K562 (cell line): ENCODE data around the gene TCIRG1. TPM values are rescaled to one million over a fixed set of nuclear protein-coding genes. Genes with fewer than 3 reads are reported as not detected.

Experiments
- ATAC-seq: fragments of 200-7000 bp; cut with Tn5 transposase; 3 replicates; pipeline ENCODE4 v1.9.1; 2020; ENCODE audit warnings: moderate library complexity
- BruUV-seq: library from RNA; stranded (reverse); fragments of 400-500 nt; replicated peaks from 2 replicates; lab custom pipeline; 2021; lab: Mats Ljungman, UMichigan
- CTCF ChIA-PET: fragments of 300-600 bp; formaldehyde crosslinking; extraction: SDS; loops from one replicate; lab custom pipeline; 2021; ENCODE audit warnings: low intra/inter-chr PET ratio; lab: Yijun Ruan, JAX
- POLR2A ChIA-PET: fragments of 300-600, 350-650 bp; sonication (Branson Sonifier 250); formaldehyde crosslinking; extraction: SDS; loops from one replicate; lab custom pipeline; 2021; ENCODE audit warnings: antibody characterized with exemption, inconsistent platforms; lab: Yijun Ruan, JAX
- DNase-seq, 4 experiments: peaks; one replicate each; pipeline versions ENCODE4 v3.0.0 to v3.0.0-alpha.2; 2011 to 2018; ENCODE audit warnings: low spot score in 3 of 4, mixed read lengths in 3 of 4; ENCODE audit errors: extremely low read depth in 1 of 4
- FAIRE-seq: peaks from 2 replicates; lab custom pipeline; 2011; peaks lifted over from hg19 to GRCh38; lab: Jason Lieb, UNC
- H2AFZ ChIP-seq: 2 replicates; pipeline ENCODE4 v1.6.0; 2011; ENCODE audit warnings: low read depth, low read length, control low read depth, inconsistent platforms
- H3K27ac ChIP-seq: fragments of 200-600 bp; 3 replicates; pipeline ENCODE4 v1.8.0; 2011; ENCODE audit warnings: low read depth, mild to moderate bottlenecking, control low read depth, inconsistent platforms, low read length, moderate library complexity, mixed read lengths; ENCODE audit errors: extremely low read depth
- H3K27me3 ChIP-seq, 2 experiments: fragments of 300-600 bp in 1 of 2; 2 replicates in 1 of 2; 3 replicates in 1 of 2; pipeline versions ENCODE4 v1.6.0 to v1.8.0; 2011; ENCODE audit warnings: inconsistent platforms in 2 of 2, low read length in 2 of 2, mild to moderate bottlenecking in 1 of 2, mixed read lengths in 1 of 2, moderate library complexity in 1 of 2; ENCODE audit not compliant: control insufficient read depth in 2 of 2, insufficient read depth in 2 of 2
- H3K36me3 ChIP-seq: fragments of 300-600 bp; 3 replicates; pipeline ENCODE4 v1.8.0; 2011; ENCODE audit warnings: mild to moderate bottlenecking, low read length, inconsistent platforms; ENCODE audit not compliant: control insufficient read depth, insufficient read depth
- H3K4me1 ChIP-seq, 2 experiments: fragments of 200-600 bp in 1 of 2; replicated peaks in 1 of 2; 2 replicates in 1 of 2; 3 replicates in 1 of 2; pipeline versions ENCODE4 v1.5.1 to v1.8.0; 2011; ENCODE audit warnings: inconsistent platforms in 2 of 2, low read length in 2 of 2, mild to moderate bottlenecking in 1 of 2, mixed read lengths in 1 of 2, moderate library complexity in 1 of 2; ENCODE audit not compliant: control insufficient read depth in 2 of 2, insufficient read depth in 2 of 2
- H3K4me2 ChIP-seq: 2 replicates; pipeline ENCODE4 v1.6.1; 2011; ENCODE audit warnings: low read length, control low read depth, inconsistent platforms, mixed read lengths; ENCODE audit not compliant: insufficient read depth
- H3K4me3 ChIP-seq: fragments of 200-600 bp; sonication (generic), shearing (Covaris generic); 2 replicates; pipeline ENCODE4 v1.5.1; 2016; ENCODE audit warnings: control low read depth, inconsistent platforms
- H3K79me2 ChIP-seq: fragments of 200-600 bp; 3 replicates; pipeline ENCODE4 v1.8.0; 2011; ENCODE audit warnings: low read length, inconsistent platforms; ENCODE audit not compliant: control insufficient read depth, insufficient read depth
- H3K9ac ChIP-seq, 2 experiments: 2 replicates each; pipeline versions ENCODE4 v1.6.0 to v1.6.1; 2011; ENCODE audit warnings: low read depth in 2 of 2, low read length in 2 of 2, control low read depth in 1 of 2, inconsistent platforms in 1 of 2, mild to moderate bottlenecking in 1 of 2, mixed read lengths in 1 of 2; ENCODE audit not compliant: insufficient read depth in 1 of 2
- H3K9me1 ChIP-seq: one replicate; pipeline ENCODE4 v1.6.0; 2011; ENCODE audit warnings: inconsistent platforms, mild to moderate bottlenecking, low read length, moderate library complexity; ENCODE audit not compliant: control insufficient read depth, insufficient read depth
- H3K9me3 ChIP-seq: replicated peaks from 2 replicates; pipeline ENCODE4 v1.5.1; 2011; ENCODE audit warnings: low read depth, low read length, inconsistent platforms; ENCODE audit not compliant: control insufficient read depth, insufficient read depth
- H4K20me1 ChIP-seq: replicated peaks from 2 replicates; pipeline ENCODE4 v1.6.1; 2011; ENCODE audit warnings: low read length, inconsistent platforms, mixed read lengths; ENCODE audit not compliant: control insufficient read depth, insufficient read depth
- CGGBP1 ChIP-seq: fragments of 250-450 bp; sonication (Bioruptor Pico); IDR thresholded peaks from 2 replicates; pipeline ENCODE4 v1.9.0; 2021; ENCODE audit warnings: mild to moderate bottlenecking
- HMG20B ChIP-seq: fragments of 250-450 bp; sonication (Bioruptor Pico); IDR thresholded peaks from 2 replicates; pipeline ENCODE4 v1.5.0; 2021; ENCODE audit warnings: mild to moderate bottlenecking
- NRF1 ChIP-seq, 2 experiments: fragments of 450-650 bp; IDR thresholded peaks in 1 of 2; conservative IDR thresholded peaks in 1 of 2; 2 replicates each; pipeline ENCODE4 v1.6.1; 2014; ENCODE audit warnings: mild to moderate bottlenecking in 2 of 2
- OTX1 ChIP-seq: fragments of 450-650 bp; formaldehyde crosslinking; IDR thresholded peaks from 2 replicates; pipeline ENCODE4 v1.4.0; 2022; ENCODE audit warnings: mild to moderate bottlenecking
- PRMT5 ChIP-seq: sonication (generic); formaldehyde crosslinking; IDR thresholded peaks from 2 replicates; pipeline ENCODE4 v1.5.0; 2020; ENCODE audit warnings: missing genetic modification reagents
- RBM25 ChIP-seq: fragments of 200-400 bp; formaldehyde crosslinking; IDR thresholded peaks from 2 replicates; pipeline ENCODE4 v1.6.1; 2018; ENCODE audit warnings: low read length, low read depth, moderate library complexity; ENCODE audit not compliant: severe bottlenecking
- RHOXF2B ChIP-seq: fragments of 250-450 bp; sonication (Bioruptor Pico); conservative IDR thresholded peaks from 2 replicates; pipeline ENCODE4 v1.5.1; 2021
- SAFB ChIP-seq: fragments of 200-400 bp; formaldehyde crosslinking; IDR thresholded peaks from 2 replicates; pipeline ENCODE4 v1.6.1; 2017; ENCODE audit warnings: low read depth, low read length, borderline replicate concordance
- THAP7 ChIP-seq: fragments of 250-450 bp; sonication (Bioruptor Pico); IDR thresholded peaks from 2 replicates; pipeline ENCODE4 v1.5.0; 2021
- ZNF280B ChIP-seq: fragments of 250-450 bp; sonication (Bioruptor Pico); IDR thresholded peaks from 2 replicates; pipeline ENCODE4 v1.5.1; 2021; ENCODE audit warnings: mild to moderate bottlenecking
- ZNF668 ChIP-seq: fragments of 250-450 bp; sonication (Bioruptor Pico); IDR thresholded peaks from 2 replicates; pipeline ENCODE4 v1.8.0; 2022; ENCODE audit warnings: mild to moderate bottlenecking, inconsistent platforms
- WGBS: fragments of 100-300 bp; shearing (Covaris generic); methylation state at CpG from one replicate; pipeline ENCODE4 v1.1.6; 2016; ENCODE audit warnings: low coverage, mixed read lengths; ENCODE audit not compliant: insufficient coverage; ENCODE audit errors: missing lambda C conversion rate; 5-methylcytosine and 5-hydroxymethylcytosine counted together
- in situ Hi-C: fragments of 300-500 bp; cut with MboI; formaldehyde crosslinking; loops from 4 replicates; pipeline ENCODE4 v1.15.0; 2018; ENCODE audit warnings: inconsistent platforms, mixed read lengths
- intact Hi-C: fragments of 100-400 bp; cut with micrococcal nuclease; formaldehyde crosslinking; loops from 2 replicates; pipeline ENCODE4 v1.14.2; 2022
- polyA plus RNA-seq, 8 experiments: library from polyadenylated mRNA; depleted of rRNA in 4 of 8; stranded (reverse) in 5 of 8; unstranded in 3 of 8; fragments of >200 nt; fragmentation: Nextera tagmentation in 2 of 8; fragmentation: Illumina TruSeq in 1 of 8; extraction: Ambion mirVana in 2 of 8; extraction: Trizol in 1 of 8; gene quantifications; 2 replicates each; pipeline versions ENCODE4 v1.2.1 to v1.2.3, GENCODE V29; 2011 to 2014; ENCODE audit warnings: inconsistent platforms in 1 of 8, missing spikeins in 1 of 8
- total RNA-seq, 7 experiments: library from RNA; depleted of rRNA in 6 of 7; stranded (reverse); fragments of >200 nt in 6 of 7; fragmentation: Illumina TruSeq in 2 of 7; extraction: Trizol in 2 of 7; gene quantifications; 2 replicates each; pipeline versions ENCODE4 v1.2.1 to v1.2.3, GENCODE V29; 2011 to 2021; ENCODE audit warnings: low replicate concordance in 1 of 7

TCIRG1 gene
- total and polyA plus RNA-seq, 9 of the 15 experiments (the other 6 are each of a cell fraction or from before 2014, with no cell fraction given): 0.49 to 143 (median 24.4) TPM

- no peak overlapping the region for H3K9ac ChIP-seq
- TF ChIP-seq OTX1 (CRISPR knock-in tag) (no peak), ZNF668 (CRISPR knock-in tag) (no peak), PRMT5 (CRISPR knock-in tag) (no peak), HMG20B (CRISPR knock-in tag) (no peak), RHOXF2B (CRISPR knock-in tag) (no peak)
- no peaks in the 10 kb centered on the region for H3K27me3 ChIP-seq
- no peak overlapping the region for H3K27ac ChIP-seq
- H3K4me3 ChIP-seq: no peak overlapping the region
- H3K36me3 ChIP-seq: peaks cover 26% of the 10 kb centered on the region
- ChIA-PET POLR2A (interaction anchor here (1.0 kb wide), 1 partner anchor 9 kb away, joined by 4 read pairs; no protein-coding TSS in a partner anchor), CTCF (no interaction called here)
- H3K79me2 ChIP-seq: peaks cover 10% of the 10 kb centered on the region
- DNase-seq (no peak), FAIRE-seq (no peak), ATAC-seq (no peak)
- H3K4me2 ChIP-seq: no peak overlapping the region
- in situ Hi-C loops: no loop called here
- H3K9me3 ChIP-seq: no peaks in the 10 kb centered on the region
- intact Hi-C loops: no loop called here
- H2AFZ ChIP-seq: no peak overlapping the region
- H3K9me1 ChIP-seq: no peaks in the 10 kb centered on the region
- H3K4me1 ChIP-seq: peaks cover under 1 to 1% of the 10 kb centered on the region in 2 experiments; a peak in 2 of 5 replicates
- no peaks in the 10 kb centered on the region for H4K20me1 ChIP-seq
- no TSS peak for BruUV-seq
- WGBS: 85% methylated on average over 4 of the region's 4 CpGs
Observed at GRCh38 chr11:68093565-68093964, 54.7 kb downstream of the TCIRG1 start.

GRCh38 chr11:68096962-68097361 is 58.1 kb downstream of the TCIRG1 start:
- intact Hi-C loops: no loop called here
- TF ChIP-seq SAFB (no peak), CGGBP1 (no peak), ZNF280B (no peak), THAP7 (CRISPR knock-in tag) (no peak), RBM25 (no peak), NRF1 (conservative IDR thresholded peaks at IDR 0.05 in 1 of 2, IDR thresholded peaks at IDR 0.05 in 1 of 2) (no peak)

More at GRCh38 chr11:68096962-68097361, 58.1 kb downstream of the TCIRG1 start:
- Histone ChIP-seq H3K9ac (no peak overlapping the region), H2AFZ (no peak overlapping the region), H3K9me1 (no peaks in the 10 kb centered on the region), H3K9me3 (no peaks in the 10 kb centered on the region), H3K27ac (no peak overlapping the region), H3K79me2 (peaks cover 40% of the 10 kb centered on the region), H3K36me3 (peaks cover 14% of the 10 kb centered on the region; the same call in 2 of the 3 replicates), H3K4me2 (no peak overlapping the region), H3K27me3 (no peaks in the 10 kb centered on the region), H3K4me3 (no peak overlapping the region), H4K20me1 (no peaks in the 10 kb centered on the region), H3K4me1 (peaks cover 4 to 8% of the 10 kb centered on the region in 2 experiments; a peak in 3 of 5 replicates)
- FAIRE-seq (no peak), ATAC-seq (no peak), DNase-seq (no peak)
- in situ Hi-C loops: no loop called here
- WGBS: 83% methylated on average over 8 of the region's 8 CpGs
- CTCF ChIA-PET: interaction anchor here (0.6 kb wide), 1 partner anchor 266 kb away, joined by 3 read pairs; no protein-coding TSS in a partner anchor
- no TSS peak for BruUV-seq
- POLR2A ChIA-PET: no interaction called here
